Osteocyte (in vitro differentiated cells): ENCODE measurements around the gene APOC3. TPM values are rescaled to one million over a fixed set of nuclear protein-coding genes. Genes with fewer than 3 reads are reported as not detected.

ENCODE experiments used
- DNase-seq: peaks from one replicate; pipeline ENCODE4 v3.0.0; 2021; ENCODE audit warnings: mixed read lengths; ENCODE audit not compliant: unreplicated experiment; ENCODE audit errors: extremely low spot score
- H3K27ac Mint-ChIP-seq: one replicate; pipeline ENCODE4 v1.8.0; 2021; ENCODE audit warnings: mild to moderate bottlenecking, mixed read lengths; ENCODE audit not compliant: unreplicated experiment
- H3K27me3 Mint-ChIP-seq: one replicate; pipeline ENCODE4 v1.8.0; 2021; ENCODE audit warnings: mixed read lengths; ENCODE audit not compliant: unreplicated experiment
- H3K36me3 Mint-ChIP-seq: one replicate; pipeline ENCODE4 v1.8.0; 2021; ENCODE audit warnings: mixed read lengths; ENCODE audit not compliant: unreplicated experiment
- H3K4me1 Mint-ChIP-seq: one replicate; pipeline ENCODE4 v1.8.0; 2021; ENCODE audit warnings: mixed read lengths; ENCODE audit not compliant: unreplicated experiment
- H3K4me3 Mint-ChIP-seq: one replicate; pipeline ENCODE4 v1.8.0; 2021; ENCODE audit warnings: mild to moderate bottlenecking, moderate library complexity, mixed read lengths; ENCODE audit not compliant: unreplicated experiment
- H3K9me3 Mint-ChIP-seq: one replicate; pipeline ENCODE4 v1.8.0; 2021; ENCODE audit warnings: mixed read lengths; ENCODE audit not compliant: unreplicated experiment
- CTCF ChIP-seq: fragments of 200-600 bp; sonication (generic); IDR thresholded peaks from 2 replicates; pipeline ENCODE4 v1.5.0; 2021; ENCODE audit warnings: antibody characterized with exemption, mild to moderate bottlenecking, moderate library complexity
- total RNA-seq: library from RNA; stranded (reverse); gene quantifications from 2 replicates; pipeline ENCODE4 v1.2.1, GENCODE V29; 2021

APOC3 gene
- total RNA-seq, 1 donor from 2014 or later, result not detected

DNA sequence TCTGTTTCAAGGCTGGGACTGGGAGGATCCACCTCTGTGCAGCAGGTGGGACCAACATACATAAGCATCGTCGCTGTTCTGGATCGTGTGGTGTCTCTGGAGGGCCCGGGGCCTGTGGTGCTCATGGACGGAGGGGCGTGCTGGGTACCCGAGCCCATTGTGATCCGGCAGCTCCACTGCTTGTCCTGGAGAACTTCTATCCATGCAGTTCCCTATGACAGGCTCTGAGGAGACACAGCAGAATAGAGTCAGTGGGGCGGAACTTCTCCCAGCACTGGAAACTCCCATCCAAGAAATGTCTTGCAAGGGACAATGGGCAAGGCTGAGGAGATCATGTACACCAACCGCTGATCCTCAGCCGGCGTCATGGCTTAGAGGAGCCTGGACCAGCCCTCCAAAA lies 19.4 kb downstream of the APOC3 start:
- H3K9me3 Mint-ChIP-seq, result no peaks in the 10 kb centered on the region
- no peaks in the 10 kb centered on the region for H3K27me3 Mint-ChIP-seq
- H3K4me3 Mint-ChIP-seq, result no peak overlapping the region
- DNase-seq, result no peak
- H3K27ac Mint-ChIP-seq, result no peak overlapping the region
- H3K4me1 Mint-ChIP-seq, result peaks cover 9% of the 10 kb centered on the region
- no peak for TF ChIP-seq CTCF
- peaks cover 31% of the 10 kb centered on the region for H3K36me3 Mint-ChIP-seq

- no peaks in the 10 kb centered on the region for H3K27me3 Mint-ChIP-seq
- peaks cover 9% of the 10 kb centered on the region for H3K4me1 Mint-ChIP-seq
- no peak for DNase-seq
- H3K4me3 Mint-ChIP-seq, result no peak overlapping the region
- H3K36me3 Mint-ChIP-seq, result peaks cover 34% of the 10 kb centered on the region
- TF ChIP-seq CTCF, result no peak
- H3K9me3 Mint-ChIP-seq, result no peaks in the 10 kb centered on the region
- no peak overlapping the region for H3K27ac Mint-ChIP-seq
Measured at GRCh38 chr11:116849486-116849885, 19.8 kb downstream of the APOC3 start.

DNA sequence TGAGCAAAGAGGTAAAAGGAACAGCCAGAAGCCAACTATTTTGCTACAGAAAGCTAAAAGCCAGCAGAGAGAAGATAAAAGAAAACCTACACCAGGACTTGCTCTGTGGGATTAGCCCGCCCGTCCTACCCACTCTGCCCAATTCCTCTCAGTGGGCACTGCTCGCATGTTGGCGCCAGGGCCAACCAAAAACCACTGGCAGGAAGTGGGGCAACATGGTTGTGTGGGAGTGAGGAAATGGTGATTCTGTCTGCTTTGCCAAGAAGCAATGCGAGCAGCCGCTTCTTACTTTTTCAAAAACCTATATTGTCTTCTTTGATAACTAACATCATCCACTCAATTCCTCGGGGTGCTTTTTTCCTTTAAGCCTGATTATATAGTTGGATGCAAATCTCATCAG lies 21.9 kb downstream of the APOC3 start:
- TF ChIP-seq CTCF, result no peak
- H3K9me3 Mint-ChIP-seq, result no peaks in the 10 kb centered on the region
- peaks cover 11% of the 10 kb centered on the region for H3K4me1 Mint-ChIP-seq
- H3K4me3 Mint-ChIP-seq, result no peak overlapping the region
- no peaks in the 10 kb centered on the region for H3K27me3 Mint-ChIP-seq
- peaks cover 29% of the 10 kb centered on the region for H3K36me3 Mint-ChIP-seq
- H3K27ac Mint-ChIP-seq, result no peak overlapping the region
- DNase-seq, result no peak

GRCh38 chr11:116852261-116853031 lies 22.7 kb downstream of the APOC3 start:
- Mint-ChIP-seq H3K4me3 (no peak overlapping the region), H3K27ac (no peak overlapping the region), H3K9me3 (no peaks in the 10 kb centered on the region), H3K27me3 (no peaks in the 10 kb centered on the region), H3K36me3 (peaks cover 27% of the 10 kb centered on the region), H3K4me1 (peaks cover 11% of the 10 kb centered on the region)
- no peak for TF ChIP-seq CTCF
- DNase-seq, result no peak

- Mint-ChIP-seq H3K27me3 (no peaks in the 10 kb centered on the region), H3K27ac (no peak overlapping the region), H3K4me1 (peaks cover 11% of the 10 kb centered on the region), H3K4me3 (no peak overlapping the region), H3K9me3 (no peaks in the 10 kb centered on the region), H3K36me3 (peaks cover 34% of the 10 kb centered on the region)
- TF ChIP-seq CTCF, result no peak
- DNase-seq, result no peak
Measured at GRCh38 chr11:116853461-116854073, 23.9 kb downstream of the APOC3 start.
